HAP-1 (cell line): Measurements from ENCODE around the gene TMEM204.

Experiments used
- DNase-seq, 2 experiments: peaks; one replicate each; pipeline ENCODE4 v3.0.0-alpha.2; 2016 to 2020; ENCODE audit warnings: low spot score in 2 of 2
- H3K27me3 ChIP-seq: fragments of 250-450 bp; sonication (Bioruptor Pico); 2 replicates; pipeline ENCODE4 v1.5.1; 2020; ENCODE audit warnings: low read depth, mild to moderate bottlenecking, moderate library complexity
- H3K36me3 ChIP-seq: fragments of 250-450 bp; sonication (Bioruptor Pico); replicated peaks from 2 replicates; pipeline ENCODE4 v1.5.1; 2020; ENCODE audit warnings: mild to moderate bottlenecking
- H3K4me1 ChIP-seq: fragments of 250-450 bp; sonication (Bioruptor Pico); 2 replicates; pipeline ENCODE4 v1.5.1; 2020; ENCODE audit warnings: mild to moderate bottlenecking
- H3K4me3 ChIP-seq: fragments of 250-450 bp; sonication (Bioruptor Pico); 2 replicates; pipeline ENCODE4 v1.5.1; 2020; ENCODE audit warnings: mild to moderate bottlenecking, moderate library complexity
- H3K9me3 ChIP-seq: fragments of 250-450 bp; sonication (Bioruptor Pico); 2 replicates; pipeline ENCODE4 v1.5.1; 2020; ENCODE audit warnings: mild to moderate bottlenecking, moderate library complexity
- in situ Hi-C: fragments of 300-500 bp; cut with MboI; formaldehyde crosslinking; loops from 3 replicates; pipeline ENCODE4 v1.14.3; 2020; ENCODE audit warnings: low sequenced_read_pairs, inconsistent platforms, mixed read lengths

Gene TMEM204

GRCh38 chr16:1520461-1520860 is 13.0 kb upstream of the TMEM204 start:
- Histone ChIP-seq H3K4me3 (no peak overlapping the region), H3K36me3 (no peaks in the 10 kb centered on the region), H3K9me3 (no peaks in the 10 kb centered on the region), H3K4me1 (no peaks in the 10 kb centered on the region), H3K27me3 (no peaks in the 10 kb centered on the region)
- in situ Hi-C loops = no loop called here
- no peak for DNase-seq

- H3K4me3 ChIP-seq = no peak overlapping the region
- DNase-seq = no peak
Observed at GRCh38 chr16:1523581-1524245, 9.8 kb upstream of the TMEM204 start.

GRCh38 chr16:1524366-1524765 is 9.1 kb upstream of the TMEM204 start:
- H3K4me3 ChIP-seq = no peak overlapping the region
- H3K4me1 ChIP-seq = no peaks in the 10 kb centered on the region
- no peaks in the 10 kb centered on the region for H3K36me3 ChIP-seq
- no peak for DNase-seq
- in situ Hi-C loops = no loop called here
- no peaks in the 10 kb centered on the region for H3K27me3 ChIP-seq
- no peaks in the 10 kb centered on the region for H3K9me3 ChIP-seq

More at GRCh38 chr16:1523581-1524245, 9.8 kb upstream of the TMEM204 start:
- H3K4me1 ChIP-seq = no peaks in the 10 kb centered on the region
- H3K27me3 ChIP-seq = no peaks in the 10 kb centered on the region
- in situ Hi-C loops = no loop called here
- H3K9me3 ChIP-seq = no peaks in the 10 kb centered on the region
- no peaks in the 10 kb centered on the region for H3K36me3 ChIP-seq

- no peaks in the 10 kb centered on the region for H3K27me3 ChIP-seq
- H3K4me3 ChIP-seq = no peak overlapping the region
- in situ Hi-C loops = no loop called here
- H3K4me1 ChIP-seq = no peaks in the 10 kb centered on the region
- no peak for DNase-seq
- H3K36me3 ChIP-seq = no peaks in the 10 kb centered on the region
- H3K9me3 ChIP-seq = no peaks in the 10 kb centered on the region
Observed at GRCh38 chr16:1525871-1526607, 7.4 kb upstream of the TMEM204 start.

GRCh38 chr16:1526608-1527555 is 6.6 kb upstream of the TMEM204 start:
- H3K36me3 ChIP-seq = no peaks in the 10 kb centered on the region
- no peaks in the 10 kb centered on the region for H3K4me1 ChIP-seq
- H3K9me3 ChIP-seq = no peaks in the 10 kb centered on the region
- in situ Hi-C loops = no loop called here
- H3K4me3 ChIP-seq = no peak overlapping the region
- H3K27me3 ChIP-seq = no peaks in the 10 kb centered on the region
- no peak for DNase-seq

- H3K4me1 ChIP-seq = no peaks in the 10 kb centered on the region
Observed at GRCh38 chr16:1527836-1528811, 5.3 kb upstream of the TMEM204 start.

GRCh38 chr16:1528921-1529537 is 4.4 kb upstream of the TMEM204 start:
- H3K4me1 ChIP-seq = no peaks in the 10 kb centered on the region
- no peak overlapping the region for H3K4me3 ChIP-seq
- no peaks in the 10 kb centered on the region for H3K9me3 ChIP-seq
- no peaks in the 10 kb centered on the region for H3K27me3 ChIP-seq
- no peak for DNase-seq
- in situ Hi-C loops = no loop called here
- no peaks in the 10 kb centered on the region for H3K36me3 ChIP-seq

More at GRCh38 chr16:1527836-1528811, 5.3 kb upstream of the TMEM204 start:
- Histone ChIP-seq H3K36me3 (no peaks in the 10 kb centered on the region), H3K4me3 (no peak overlapping the region), H3K27me3 (no peaks in the 10 kb centered on the region), H3K9me3 (no peaks in the 10 kb centered on the region)
- in situ Hi-C loops = no loop called here
- DNase-seq = no peak

GRCh38 chr16:1530349-1530882 is 3.0 kb upstream of the TMEM204 start:
- H3K4me3 ChIP-seq = no peak overlapping the region
- no peaks in the 10 kb centered on the region for H3K27me3 ChIP-seq
- H3K36me3 ChIP-seq = no peaks in the 10 kb centered on the region
- in situ Hi-C loops = no loop called here
- no peak for DNase-seq
- H3K4me1 ChIP-seq = no peaks in the 10 kb centered on the region
- no peaks in the 10 kb centered on the region for H3K9me3 ChIP-seq

- Histone ChIP-seq H3K9me3 (no peaks in the 10 kb centered on the region), H3K36me3 (no peaks in the 10 kb centered on the region), H3K4me1 (no peaks in the 10 kb centered on the region), H3K4me3 (no peak overlapping the region), H3K27me3 (no peaks in the 10 kb centered on the region)
- in situ Hi-C loops = no loop called here
- DNase-seq = no peak
Observed at GRCh38 chr16:1530883-1531637, 2.4 kb upstream of the TMEM204 start.

- Histone ChIP-seq H3K9me3 (no peaks in the 10 kb centered on the region), H3K36me3 (no peaks in the 10 kb centered on the region), H3K4me3 (no peak overlapping the region), H3K4me1 (no peaks in the 10 kb centered on the region), H3K27me3 (no peaks in the 10 kb centered on the region)
- no peak for DNase-seq
- in situ Hi-C loops = no loop called here
Observed at GRCh38 chr16:1531638-1531910, 1.9 kb upstream of the TMEM204 start.

- H3K27me3 ChIP-seq = no peaks in the 10 kb centered on the region
- in situ Hi-C loops = no loop called here
- no peaks in the 10 kb centered on the region for H3K9me3 ChIP-seq
- no peak overlapping the region for H3K4me3 ChIP-seq
- no peaks in the 10 kb centered on the region for H3K36me3 ChIP-seq
- no peak for DNase-seq
- no peaks in the 10 kb centered on the region for H3K4me1 ChIP-seq
Observed at GRCh38 chr16:1532081-1532760, 1.2 kb upstream of the TMEM204 start.

GRCh38 chr16:1532771-1533170 is 695 bp upstream of the TMEM204 start:
- Histone ChIP-seq H3K36me3 (no peaks in the 10 kb centered on the region), H3K27me3 (no peaks in the 10 kb centered on the region), H3K9me3 (no peaks in the 10 kb centered on the region), H3K4me1 (no peaks in the 10 kb centered on the region), H3K4me3 (no peak overlapping the region)
- in situ Hi-C loops = no loop called here
- no peak for DNase-seq
